Neural crest cell (in vitro differentiated cells): ENCODE results near the gene PCDHGB1. TPM values are rescaled to one million over a fixed set of nuclear protein-coding genes. Genes with fewer than 3 reads are reported as not detected.

Experiments used
- DNase-seq: peaks from one replicate; pipeline ENCODE4 v3.0.0; 2021; ENCODE audit warnings: low read depth, mixed read lengths, low spot score
- H3K27ac Mint-ChIP-seq: one replicate; pipeline ENCODE4 v1.8.0; 2021; ENCODE audit warnings: mild to moderate bottlenecking, mixed read lengths; ENCODE audit not compliant: unreplicated experiment
- H3K27me3 Mint-ChIP-seq: 2 replicates; pipeline ENCODE4 v1.8.0; 2021; ENCODE audit warnings: low read depth, mild to moderate bottlenecking, mixed read lengths
- H3K36me3 Mint-ChIP-seq: 2 replicates; pipeline ENCODE4 v1.8.0; 2021; ENCODE audit warnings: low read depth, mild to moderate bottlenecking, mixed read lengths
- H3K4me1 Mint-ChIP-seq: 2 replicates; pipeline ENCODE4 v1.8.0; 2021; ENCODE audit warnings: mixed read lengths
- H3K4me3 Mint-ChIP-seq: one replicate; pipeline ENCODE4 v1.8.0; 2021; ENCODE audit warnings: mild to moderate bottlenecking, mixed read lengths
- H3K9me3 Mint-ChIP-seq: 2 replicates; pipeline ENCODE4 v1.8.0; 2021; ENCODE audit warnings: mixed read lengths
- CTCF ChIP-seq: fragments of 200-600 bp; sonication (generic); conservative IDR thresholded peaks from 2 replicates; pipeline ENCODE4 v1.5.0; 2021; ENCODE audit warnings: antibody characterized with exemption, mild to moderate bottlenecking
- total RNA-seq: library from RNA; stranded (reverse); gene quantifications from 2 replicates; pipeline ENCODE4 v1.2.1, GENCODE V29; 2021

Gene PCDHGB1
- total RNA-seq, 1 donor from 2014 or later = 3.0 TPM

DNA sequence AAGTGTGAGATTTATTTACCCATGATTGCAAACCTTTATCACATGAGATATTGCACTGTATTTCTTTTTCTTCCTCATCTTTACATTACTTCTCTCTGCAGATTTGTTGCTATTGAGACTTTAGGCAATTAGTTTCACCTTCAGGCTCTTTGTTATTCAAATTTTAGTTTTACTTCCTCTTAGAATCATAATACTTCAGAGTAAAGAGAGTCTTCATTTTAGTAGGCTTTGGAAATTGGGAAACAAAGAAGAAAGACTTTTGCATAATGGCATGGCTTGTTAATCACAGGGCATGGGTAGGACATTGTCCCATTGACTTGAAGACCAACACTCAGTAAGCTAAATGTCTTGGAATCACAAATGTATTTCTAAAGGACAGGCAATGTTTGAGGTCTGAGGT, 12.8 kb downstream of the PCDHGB1 start:
- H3K36me3 Mint-ChIP-seq = peaks cover 49% of the 10 kb centered on the region
- TF ChIP-seq CTCF = no peak
- no peaks in the 10 kb centered on the region for H3K27me3 Mint-ChIP-seq
- H3K9me3 Mint-ChIP-seq = peaks cover 20% of the 10 kb centered on the region
- H3K4me3 Mint-ChIP-seq = no peak overlapping the region
- no peak overlapping the region for H3K27ac Mint-ChIP-seq
- H3K4me1 Mint-ChIP-seq = no peaks in the 10 kb centered on the region
- DNase-seq = no peak

GRCh38 chr5:141363952-141364660, 14.2 kb downstream of the PCDHGB1 start, which contains the start of gene PCDHGA5:
TSS of gene PCDHGA5 (plus strand) at chr5:141364162. CDS start at chr5:141364331, 169 bp downstream.
- peaks cover 16% of the 10 kb centered on the region for H3K9me3 Mint-ChIP-seq
- H3K27ac Mint-ChIP-seq = no peak within 1 kb of the TSS
- DNase-seq = no peak
- no peak for TF ChIP-seq CTCF
- no peaks in the 10 kb centered on the region for H3K4me1 Mint-ChIP-seq
- peaks cover 43% of the 10 kb centered on the region for H3K36me3 Mint-ChIP-seq
- H3K4me3 Mint-ChIP-seq = no peak within 1 kb of the TSS
- H3K27me3 Mint-ChIP-seq = no peaks in the 10 kb centered on the region

DNA sequence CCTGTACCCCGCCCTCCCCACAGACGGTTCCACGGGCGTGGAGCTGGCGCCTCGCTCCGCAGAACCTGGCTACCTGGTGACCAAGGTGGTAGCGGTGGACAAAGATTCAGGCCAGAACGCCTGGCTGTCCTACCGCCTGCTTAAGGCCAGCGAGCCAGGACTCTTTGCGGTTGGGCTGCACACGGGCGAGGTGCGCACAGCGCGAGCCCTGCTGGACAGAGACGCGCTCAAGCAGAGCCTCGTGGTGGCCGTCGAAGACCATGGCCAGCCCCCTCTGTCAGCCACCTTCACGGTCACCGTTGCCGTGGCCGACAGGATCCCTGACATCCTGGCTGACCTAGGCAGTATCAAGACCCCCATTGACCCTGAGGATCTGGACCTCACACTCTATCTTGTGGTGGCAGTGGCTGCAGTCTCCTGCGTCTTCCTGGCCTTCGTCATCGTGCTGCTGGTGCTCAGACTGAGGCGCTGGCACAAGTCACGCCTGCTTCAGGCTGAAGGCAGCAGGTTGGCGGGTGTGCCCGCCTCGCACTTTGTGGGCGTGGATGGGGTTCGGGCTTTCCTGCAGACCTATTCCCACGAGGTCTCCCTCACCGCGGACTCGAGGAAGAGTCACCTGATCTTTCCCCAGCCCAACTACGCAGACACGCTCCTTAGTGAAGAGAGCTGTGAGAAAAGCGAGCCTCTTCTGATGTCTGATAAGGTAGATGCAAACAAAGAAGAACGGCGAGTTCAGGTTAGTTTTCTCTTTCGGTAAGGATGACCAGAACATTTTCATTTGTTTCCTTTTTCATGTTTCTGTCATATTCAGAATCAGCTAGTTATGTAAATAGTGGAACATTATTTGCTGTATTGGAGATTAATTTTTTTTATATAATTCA, 16.4 kb downstream of the PCDHGB1 start:
- no peaks in the 10 kb centered on the region for H3K4me1 Mint-ChIP-seq
- H3K4me3 Mint-ChIP-seq = no peak overlapping the region
- H3K27me3 Mint-ChIP-seq = no peaks in the 10 kb centered on the region
- H3K36me3 Mint-ChIP-seq = peaks cover 32% of the 10 kb centered on the region
- no peak for TF ChIP-seq CTCF
- peaks cover 17% of the 10 kb centered on the region for H3K9me3 Mint-ChIP-seq
- no peak for DNase-seq
- H3K27ac Mint-ChIP-seq = no peak overlapping the region

DNA sequence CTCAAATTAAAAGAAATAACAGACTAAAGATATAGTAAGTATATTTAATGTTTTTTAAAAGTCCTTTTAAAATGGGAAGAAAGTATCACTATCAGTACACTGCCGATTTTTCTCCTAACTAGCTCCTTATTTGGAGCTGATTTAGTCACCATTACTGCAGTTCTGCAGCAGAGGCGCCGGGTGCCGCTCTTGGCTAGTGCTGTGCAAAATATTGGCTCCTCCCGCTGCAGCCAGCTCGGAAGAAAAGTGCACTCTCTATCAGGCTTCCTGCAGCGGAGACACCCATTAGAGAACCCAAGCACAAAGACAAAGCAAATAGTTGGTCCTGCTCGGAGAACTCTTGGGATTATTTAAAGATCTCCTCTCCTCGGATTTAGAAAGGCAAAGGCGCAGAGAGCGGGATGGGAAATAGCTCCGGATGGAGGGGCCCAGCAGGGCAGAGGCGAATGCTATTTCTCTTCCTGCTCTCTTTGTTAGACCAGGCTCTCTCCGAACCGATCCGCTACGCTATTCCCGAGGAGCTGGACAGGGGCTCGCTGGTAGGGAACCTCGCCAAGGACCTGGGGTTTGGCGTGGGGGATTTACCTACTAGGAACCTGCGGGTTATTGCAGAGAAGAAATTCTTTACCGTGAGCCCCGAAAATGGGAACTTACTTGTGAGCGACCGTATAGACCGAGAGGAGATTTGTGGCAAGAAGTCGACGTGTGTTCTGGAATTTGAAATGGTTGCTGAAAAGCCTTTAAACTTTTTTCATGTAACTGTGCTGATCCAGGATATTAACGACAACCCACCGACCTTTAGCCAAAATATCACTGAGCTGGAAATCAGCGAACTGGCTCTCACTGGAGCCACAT, 20.3 kb downstream of the PCDHGB1 start, which contains the start of gene PCDHGB3:
Gene PCDHGB3, plus strand, starts transcription at position 249 of the 855 bp plus-strand sequence. Its CDS starts 153 bp downstream, at position 402.
- TF ChIP-seq CTCF = no peak
- no peaks in the 10 kb centered on the region for H3K4me1 Mint-ChIP-seq
- peaks cover 20% of the 10 kb centered on the region for H3K9me3 Mint-ChIP-seq
- peaks cover 26% of the 10 kb centered on the region for H3K36me3 Mint-ChIP-seq
- no peak within 1 kb of the TSS for H3K27ac Mint-ChIP-seq
- no peak within 1 kb of the TSS for H3K4me3 Mint-ChIP-seq
- no peaks in the 10 kb centered on the region for H3K27me3 Mint-ChIP-seq
- no peak for DNase-seq
